OCI-LY1 (cell line): ENCODE data around the gene PARD3.

Experiments
- EZH2 ChIP-seq: fragments of 200-600 bp; sonication (generic), shearing (Covaris generic); IDR thresholded peaks from 2 replicates; pipeline ENCODE4 v1.8.0; 2017; ENCODE audit warnings: borderline replicate concordance, mixed run types, mild to moderate bottlenecking, antibody characterized with exemption, low read length, moderate library complexity, mixed read lengths
- TF ChIP-seq, protein P1 (sequence below): fragments of 200-600 bp; sonication (generic), shearing (Covaris generic); IDR thresholded peaks from 2 replicates; pipeline ENCODE4 v1.5.1; 2017; ENCODE audit warnings: mild to moderate bottlenecking, antibody characterized with exemption, low read length, moderate library complexity, mixed read lengths

DNA sequence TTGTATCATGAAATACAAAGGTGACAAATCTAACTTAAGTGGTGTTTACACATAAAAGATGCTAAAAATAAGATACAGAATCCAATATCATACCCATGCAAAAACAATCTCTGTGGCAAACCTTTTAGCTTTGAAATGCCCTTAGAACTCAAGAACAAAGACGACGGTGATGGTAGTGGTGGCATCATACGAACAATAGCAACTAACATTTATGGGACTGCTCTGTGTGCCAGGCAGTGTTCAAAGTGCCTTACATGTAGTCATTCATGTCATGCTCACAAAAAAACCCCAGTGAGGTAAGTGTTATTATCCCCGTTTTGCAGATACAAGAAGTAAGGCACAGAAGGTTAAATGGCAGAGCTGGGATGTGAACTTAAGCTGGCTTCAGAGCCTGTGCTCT, 563.9 kb downstream of the PARD3 start:
- TF ChIP-seq, protein P1, sequence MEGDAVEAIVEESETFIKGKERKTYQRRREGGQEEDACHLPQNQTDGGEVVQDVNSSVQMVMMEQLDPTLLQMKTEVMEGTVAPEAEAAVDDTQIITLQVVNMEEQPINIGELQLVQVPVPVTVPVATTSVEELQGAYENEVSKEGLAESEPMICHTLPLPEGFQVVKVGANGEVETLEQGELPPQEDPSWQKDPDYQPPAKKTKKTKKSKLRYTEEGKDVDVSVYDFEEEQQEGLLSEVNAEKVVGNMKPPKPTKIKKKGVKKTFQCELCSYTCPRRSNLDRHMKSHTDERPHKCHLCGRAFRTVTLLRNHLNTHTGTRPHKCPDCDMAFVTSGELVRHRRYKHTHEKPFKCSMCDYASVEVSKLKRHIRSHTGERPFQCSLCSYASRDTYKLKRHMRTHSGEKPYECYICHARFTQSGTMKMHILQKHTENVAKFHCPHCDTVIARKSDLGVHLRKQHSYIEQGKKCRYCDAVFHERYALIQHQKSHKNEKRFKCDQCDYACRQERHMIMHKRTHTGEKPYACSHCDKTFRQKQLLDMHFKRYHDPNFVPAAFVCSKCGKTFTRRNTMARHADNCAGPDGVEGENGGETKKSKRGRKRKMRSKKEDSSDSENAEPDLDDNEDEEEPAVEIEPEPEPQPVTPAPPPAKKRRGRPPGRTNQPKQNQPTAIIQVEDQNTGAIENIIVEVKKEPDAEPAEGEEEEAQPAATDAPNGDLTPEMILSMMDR = no peak
- no peak for TF ChIP-seq EZH2
